A549 (cell line): ENCODE measurements around the gene DOCK11. TPM values are rescaled to one million over a fixed set of nuclear protein-coding genes. Genes with fewer than 3 reads are reported as not detected.
A peak's percentile ranks its signal among the peaks of the same experiment; 100 is the strongest.

Experiments used
- ATAC-seq, 2 experiments: fragments of 200-7000 bp in 1 of 2; fragments of >200 bp in 1 of 2; cut with Nextera tagmentation in 1 of 2; cut with Tn5 transposase in 1 of 2; 3 replicates each; pipeline versions ENCODE4 v1.8.0 to v1.9.1; 2018 to 2020; ENCODE audit warnings: mild to moderate bottlenecking in 1 of 2, moderate library complexity in 1 of 2
- CTCF ChIA-PET: fragments of 300-600 bp; sonication (Branson Sonifier 250); formaldehyde crosslinking; extraction: SDS; loops from one replicate; lab custom pipeline; 2021; ENCODE audit warnings: antibody characterized with exemption, inconsistent platforms; lab: Yijun Ruan, JAX
- POLR2A ChIA-PET: fragments of 350-600 bp; formaldehyde crosslinking; extraction: SDS; loops from one replicate; lab custom pipeline; 2021; ENCODE audit warnings: antibody characterized with exemption, inconsistent platforms; lab: Yijun Ruan, JAX
- DNase-seq, 2 experiments: peaks; one replicate each; pipeline versions ENCODE4 v3.0.0 to v3.0.0-alpha.2; 2011 to 2016; ENCODE audit warnings: low read depth in 1 of 2, low spot score in 1 of 2
- FAIRE-seq: peaks from 2 replicates; lab custom pipeline; 2011; peaks lifted over from hg19 to GRCh38; lab: Jason Lieb, UNC
- H3K27ac ChIP-seq, 2 experiments: fragments of >200 bp; sonication (Bioruptor Twin); formaldehyde crosslinking; 3 replicates each; pipeline ENCODE4 v1.5.1; 2016 to 2017
- H3K4me1 ChIP-seq: fragments of >200 bp; sonication (Bioruptor Twin); formaldehyde crosslinking; 3 replicates; pipeline ENCODE4 v1.6.1; 2016
- H3K4me2 ChIP-seq: fragments of >200 bp; sonication (Bioruptor Twin); formaldehyde crosslinking; 3 replicates; pipeline ENCODE4 v1.6.1; 2016
- H3K4me3 ChIP-seq: fragments of >200 bp; sonication (Bioruptor Twin); formaldehyde crosslinking; 3 replicates; pipeline ENCODE4 v1.5.1; 2016
- H3K9me3 ChIP-seq: fragments of >200 bp; sonication (Bioruptor Twin); formaldehyde crosslinking; 3 replicates; pipeline ENCODE4 v1.6.1; 2016
- ATOH8 ChIP-seq: fragments of 250-450 bp; sonication (Bioruptor Pico); IDR thresholded peaks from 2 replicates; pipeline ENCODE4 v1.5.0; 2020; ENCODE audit warnings: low read depth, mild to moderate bottlenecking, moderate library complexity
- BCL3 ChIP-seq: fragments of >200 bp; sonication (Bioruptor Twin); formaldehyde crosslinking; IDR thresholded peaks from 3 replicates; pipeline ENCODE4 v1.6.1; 2016
- BHLHE40 ChIP-seq: IDR thresholded peaks from 2 replicates; pipeline ENCODE4 v1.6.1; 2012; ENCODE audit warnings: low read depth, low read length, inconsistent platforms
- CBX2 ChIP-seq: fragments of 200-600 bp; sonication (generic); IDR thresholded peaks from 2 replicates; pipeline ENCODE4 v1.6.1; 2016; ENCODE audit warnings: low read depth, mild to moderate bottlenecking, borderline replicate concordance
- ELK1 ChIP-seq: fragments of 150-350 bp; IDR thresholded peaks from 2 replicates; pipeline ENCODE4 v1.6.1; 2014; ENCODE audit warnings: low read depth, mild to moderate bottlenecking, low read length
- EP300 ChIP-seq, 2 experiments: fragments of >200 bp; sonication (Bioruptor Twin); formaldehyde crosslinking; IDR thresholded peaks; 2 replicates in 1 of 2; 3 replicates in 1 of 2; pipeline ENCODE4 v1.6.1; 2016 to 2017
- FOXS1 ChIP-seq: fragments of 250-450 bp; sonication (Bioruptor Pico); IDR thresholded peaks from 2 replicates; pipeline ENCODE4 v1.5.0; 2020; ENCODE audit warnings: mild to moderate bottlenecking, moderate library complexity
- GATA3 ChIP-seq: IDR thresholded peaks from 2 replicates; pipeline ENCODE4 v1.6.1; 2012; ENCODE audit warnings: borderline replicate concordance
- HEYL ChIP-seq: fragments of 250-450 bp; sonication (Bioruptor Pico); IDR thresholded peaks from 2 replicates; pipeline ENCODE4 v1.8.0; 2021; ENCODE audit warnings: mild to moderate bottlenecking, moderate library complexity
- JUN ChIP-seq, 2 experiments: fragments of >200 bp; sonication (Bioruptor Twin); formaldehyde crosslinking; IDR thresholded peaks; 2 replicates in 1 of 2; 3 replicates in 1 of 2; pipeline ENCODE4 v1.6.1; 2016 to 2017
- JUNB ChIP-seq: fragments of >200 bp; sonication (Bioruptor Twin); formaldehyde crosslinking; IDR thresholded peaks from 2 replicates; pipeline ENCODE4 v1.6.1; 2016
- PBX3 ChIP-seq: IDR thresholded peaks from 2 replicates; pipeline ENCODE4 v1.6.1; 2012
- POLR2AphosphoS2 ChIP-seq: conservative IDR thresholded peaks from 2 replicates; pipeline ENCODE4 v1.6.1; 2012; ENCODE audit warnings: low read length, improper control_type of control experiment, inconsistent platforms
- RAD21 ChIP-seq, 2 experiments: fragments of >200 bp in 1 of 2; sonication (Bioruptor Twin) in 1 of 2; formaldehyde crosslinking in 1 of 2; IDR thresholded peaks in 1 of 2; conservative IDR thresholded peaks in 1 of 2; 2 replicates in 1 of 2; 3 replicates in 1 of 2; pipeline ENCODE4 v1.6.1; 2012 to 2018; ENCODE audit warnings: inconsistent platforms in 1 of 2
- RCOR1 ChIP-seq: fragments of 150-350 bp; IDR thresholded peaks from 2 replicates; pipeline ENCODE4 v1.6.1; 2014; ENCODE audit warnings: antibody characterized with exemption, low read length, low read depth
- ZC3H11A ChIP-seq: fragments of 450-650 bp; IDR thresholded peaks from 2 replicates; pipeline ENCODE4 v1.6.1; 2014; ENCODE audit warnings: antibody characterized with exemption, mild to moderate bottlenecking
- ZSCAN20 ChIP-seq: fragments of 250-450 bp; sonication (Bioruptor Pico); IDR thresholded peaks from 2 replicates; pipeline ENCODE4 v1.8.0; 2022; ENCODE audit warnings: mild to moderate bottlenecking, moderate library complexity
- WGBS: methylation state at CpG from one replicate; pipeline ENCODE4 v1.1.6; 2017; ENCODE audit errors: missing lambda C conversion rate; 5-methylcytosine and 5-hydroxymethylcytosine counted together
- polyA plus RNA-seq, 4 experiments: library from polyadenylated mRNA; depleted of rRNA in 3 of 4; stranded (reverse); fragments of >200 nt; fragmentation: RNase III in 1 of 4; extraction: RNeasy Plus Mini Kit Qiagen cat#74134 plus additional on column Dnase treatment in 1 of 4; gene quantifications; 2 replicates in 3 of 4; 3 replicates in 1 of 4; pipeline ENCODE4 v1.2.3, GENCODE V29; 2011 to 2017

DOCK11 gene
- polyA plus RNA-seq, 2 of the 4 experiments (the other 2 are of a cell fraction), result 5.8 to 9.5 TPM

- TF ChIP-seq PBX3 (no peak), EP300 (IDR thresholded peaks at IDR 0.05) (no peak), ATOH8 (CRISPR knock-in tag) (no peak), BHLHE40 (no peak)
- TF ChIP-seq, all 56 proteins: peak for 0
These were observed 99.2 kb downstream of the DOCK11 start (continued) for GRCh38 chrX:118594697-118595420.

- POLR2A ChIA-PET, result no interaction called here
- TF ChIP-seq HEYL (CRISPR knock-in tag) (no peak), RAD21 (conservative IDR thresholded peaks at IDR 0.05 in 1 of 2, IDR thresholded peaks at IDR 0.05 in 1 of 2) (no peak), EP300 (IDR thresholded peaks at IDR 0.05) (no peak), ZSCAN20 (CRISPR knock-in tag) (no peak), RCOR1 (no peak), GATA3 (no peak)
- WGBS, result 69% methylated on average over 7 of the region's 7 CpGs
These were observed 100.0 kb downstream of the DOCK11 start for GRCh38 chrX:118595501-118596042.

GRCh38 chrX:118596390-118596789 is 100.8 kb downstream of the DOCK11 start:
- FAIRE-seq, result peak; percentile 70
- Histone ChIP-seq H3K4me3 (no peak overlapping the region), H3K4me2 (no peak overlapping the region), H3K9me3 (no peaks in the 10 kb centered on the region), H3K27ac (no peak overlapping the region), H3K4me1 (peaks cover 4% of the 10 kb centered on the region; the same call in 2 of the 3 replicates)
- ATAC-seq, result no peak
- CTCF ChIA-PET, result no interaction called here
- POLR2A ChIA-PET, result no interaction called here
- TF ChIP-seq BCL3 (no peak), ELK1 (no peak), ZSCAN20 (CRISPR knock-in tag) (no peak), FOXS1 (CRISPR knock-in tag) (no peak), JUNB (no peak), CBX2 (no peak), EP300 (IDR thresholded peaks at IDR 0.05) (no peak), POLR2AphosphoS2 (no peak), ATOH8 (CRISPR knock-in tag) (no peak), ZC3H11A (no peak), JUN (IDR thresholded peaks at IDR 0.05) (no peak)
- DNase-seq, result no peak

More at GRCh38 chrX:118595501-118596042, 100.0 kb downstream of the DOCK11 start:
- FAIRE-seq (no peak), ATAC-seq (no peak), DNase-seq (no peak)
- H3K4me3 ChIP-seq, result no peak overlapping the region
- no peak overlapping the region for H3K27ac ChIP-seq
- CTCF ChIA-PET, result no interaction called here
- H3K9me3 ChIP-seq, result no peaks in the 10 kb centered on the region
- no peaks in the 10 kb centered on the region for H3K4me1 ChIP-seq
- no peak overlapping the region for H3K4me2 ChIP-seq
